ENCODE measurements around the gene ZNF669.
"Not testable (repeated sequence)": the region's sequence is repeated elsewhere in the genome, so short reads cannot be mapped to it uniquely, and the experiment has no call there.

Gene ZNF669

GRCh38 chr1:247121382-247121781 lies 17.2 kb upstream of the ZNF669 start:
- Histone ChIP-seq H3K4me3 (ENCODE audit: low read length) (no peak overlapping the region), H3K27me3 (ENCODE audit: control insufficient read depth, insufficient read depth, low read length) (no peaks in the 10 kb centered on the region), H3K4me1 (ENCODE audit: control insufficient read depth, insufficient read depth, low read length) (no peaks in the 10 kb centered on the region), H3K36me3 (ENCODE audit: control insufficient read depth, insufficient read depth, low read length) (no peaks in the 10 kb centered on the region), H3K27ac (ENCODE audit: low read length) (no peak overlapping the region), H3K9me3 (ENCODE audit: control insufficient read depth, insufficient read depth, low read length) (no peaks in the 10 kb centered on the region)
- DNase-seq (ENCODE audit: low read depth, low spot score), result no peak
- no CpG with 5 or more reads among the region's 6 CpGs for WGBS (ENCODE audit: insufficient coverage, insufficient read length)

- not testable (repeated sequence) for H3K4me1 ChIP-seq (ENCODE audit: control insufficient read depth, insufficient read depth, low read length); H3K27me3 ChIP-seq (ENCODE audit: control insufficient read depth, insufficient read depth, low read length); DNase-seq (ENCODE audit: low read depth, low spot score); H3K9me3 ChIP-seq (ENCODE audit: control insufficient read depth, insufficient read depth, low read length); H3K27ac ChIP-seq (ENCODE audit: low read length); H3K36me3 ChIP-seq (ENCODE audit: control insufficient read depth, insufficient read depth, low read length); H3K4me3 ChIP-seq (ENCODE audit: low read length)
- WGBS (ENCODE audit: insufficient coverage, insufficient read length), result no CpG with 5 or more reads among the region's 4 CpGs
These were observed 16.2 kb upstream of the ZNF669 start for GRCh38 chr1:247120408-247120668.

- H3K27me3 ChIP-seq (ENCODE audit: control insufficient read depth, insufficient read depth, low read length), result no peaks in the 10 kb centered on the region
- DNase-seq (ENCODE audit: low read depth, low spot score), result no peak
- no peaks in the 10 kb centered on the region for H3K9me3 ChIP-seq (ENCODE audit: control insufficient read depth, insufficient read depth, low read length)
- H3K27ac ChIP-seq (ENCODE audit: low read length), result no peak overlapping the region
- WGBS (ENCODE audit: insufficient coverage, insufficient read length), result no CpG with 5 or more reads among the region's 22 CpGs
- no peak overlapping the region for H3K4me3 ChIP-seq (ENCODE audit: low read length)
- H3K4me1 ChIP-seq (ENCODE audit: control insufficient read depth, insufficient read depth, low read length), result no peaks in the 10 kb centered on the region
- no peaks in the 10 kb centered on the region for H3K36me3 ChIP-seq (ENCODE audit: control insufficient read depth, insufficient read depth, low read length)
These were observed 15.6 kb upstream of the ZNF669 start for GRCh38 chr1:247119600-247120407.

GRCh38 chr1:247118946-247119446 lies 14.8 kb upstream of the ZNF669 start:
- Histone ChIP-seq H3K27me3 (ENCODE audit: control insufficient read depth, insufficient read depth, low read length) (no peaks in the 10 kb centered on the region), H3K9me3 (ENCODE audit: control insufficient read depth, insufficient read depth, low read length) (no peaks in the 10 kb centered on the region), H3K36me3 (ENCODE audit: control insufficient read depth, insufficient read depth, low read length) (no peaks in the 10 kb centered on the region), H3K4me1 (ENCODE audit: control insufficient read depth, insufficient read depth, low read length) (no peaks in the 10 kb centered on the region), H3K4me3 (ENCODE audit: low read length) (no peak overlapping the region), H3K27ac (ENCODE audit: low read length) (no peak overlapping the region)
- WGBS (ENCODE audit: insufficient coverage, insufficient read length), result no CpG with 5 or more reads among the region's 11 CpGs
- DNase-seq (ENCODE audit: low read depth, low spot score), result peak; percentile 72

GRCh38 chr1:247115545-247115944 lies 11.4 kb upstream of the ZNF669 start:
- no peak for DNase-seq (ENCODE audit: low read depth, low spot score)
- Histone ChIP-seq H3K36me3 (ENCODE audit: control insufficient read depth, insufficient read depth, low read length) (no peaks in the 10 kb centered on the region), H3K27ac (ENCODE audit: low read length) (no peak overlapping the region), H3K9me3 (ENCODE audit: control insufficient read depth, insufficient read depth, low read length) (no peaks in the 10 kb centered on the region), H3K27me3 (ENCODE audit: control insufficient read depth, insufficient read depth, low read length) (peaks cover 3% of the 10 kb centered on the region), H3K4me3 (ENCODE audit: low read length) (no peak overlapping the region), H3K4me1 (ENCODE audit: control insufficient read depth, insufficient read depth, low read length) (no peaks in the 10 kb centered on the region; the same call in none of the 2 replicates)
- no CpG with 5 or more reads among the region's 12 CpGs for WGBS (ENCODE audit: insufficient coverage, insufficient read length)

GRCh38 chr1:247115141-247115510 lies 11.0 kb upstream of the ZNF669 start:
- no peak overlapping the region for H3K4me3 ChIP-seq (ENCODE audit: low read length)
- DNase-seq (ENCODE audit: low read depth, low spot score), result no peak
- H3K4me1 ChIP-seq (ENCODE audit: control insufficient read depth, insufficient read depth, low read length), result no peaks in the 10 kb centered on the region; the same call in none of the 2 replicates
- H3K27ac ChIP-seq (ENCODE audit: low read length), result no peak overlapping the region
- no CpG with 5 or more reads among the region's 7 CpGs for WGBS (ENCODE audit: insufficient coverage, insufficient read length)
- H3K9me3 ChIP-seq (ENCODE audit: control insufficient read depth, insufficient read depth, low read length), result no peaks in the 10 kb centered on the region
- no peaks in the 10 kb centered on the region for H3K36me3 ChIP-seq (ENCODE audit: control insufficient read depth, insufficient read depth, low read length)
- peaks cover 4% of the 10 kb centered on the region for H3K27me3 ChIP-seq (ENCODE audit: control insufficient read depth, insufficient read depth, low read length)

GRCh38 chr1:247114351-247115140 lies 10.4 kb upstream of the ZNF669 start:
- no peak overlapping the region for H3K4me3 ChIP-seq (ENCODE audit: low read length)
- DNase-seq (ENCODE audit: low read depth, low spot score), result no peak
- H3K9me3 ChIP-seq (ENCODE audit: control insufficient read depth, insufficient read depth, low read length), result no peaks in the 10 kb centered on the region
- no peaks in the 10 kb centered on the region for H3K36me3 ChIP-seq (ENCODE audit: control insufficient read depth, insufficient read depth, low read length)
- peaks cover 4% of the 10 kb centered on the region for H3K27me3 ChIP-seq (ENCODE audit: control insufficient read depth, insufficient read depth, low read length)
- no peak overlapping the region for H3K27ac ChIP-seq (ENCODE audit: low read length)
- no CpG with 5 or more reads among the region's 13 CpGs for WGBS (ENCODE audit: insufficient coverage, insufficient read length)
- no peaks in the 10 kb centered on the region; the same call in none of the 2 replicates for H3K4me1 ChIP-seq (ENCODE audit: control insufficient read depth, insufficient read depth, low read length)

GRCh38 chr1:247113733-247114271 lies 9.6 kb upstream of the ZNF669 start:
- Histone ChIP-seq H3K4me3 (ENCODE audit: low read length) (no peak overlapping the region; the same call in 1 of the 2 replicates), H3K9me3 (ENCODE audit: control insufficient read depth, insufficient read depth, low read length) (no peaks in the 10 kb centered on the region), H3K27ac (ENCODE audit: low read length) (no peak overlapping the region), H3K27me3 (ENCODE audit: control insufficient read depth, insufficient read depth, low read length) (peaks cover 4% of the 10 kb centered on the region), H3K4me1 (ENCODE audit: control insufficient read depth, insufficient read depth, low read length) (no peaks in the 10 kb centered on the region; the same call in none of the 2 replicates), H3K36me3 (ENCODE audit: control insufficient read depth, insufficient read depth, low read length) (no peaks in the 10 kb centered on the region)
- no peak for DNase-seq (ENCODE audit: low read depth, low spot score)
- WGBS (ENCODE audit: insufficient coverage, insufficient read length), result no CpG with 5 or more reads among the region's 5 CpGs

- WGBS (ENCODE audit: insufficient coverage, insufficient read length), result no CpG with 5 or more reads among the region's 5 CpGs
- Histone ChIP-seq H3K36me3 (ENCODE audit: control insufficient read depth, insufficient read depth, low read length) (no peaks in the 10 kb centered on the region), H3K4me3 (ENCODE audit: low read length) (no peak overlapping the region), H3K27me3 (ENCODE audit: control insufficient read depth, insufficient read depth, low read length) (peaks cover 4% of the 10 kb centered on the region), H3K27ac (ENCODE audit: low read length) (no peak overlapping the region), H3K4me1 (ENCODE audit: control insufficient read depth, insufficient read depth, low read length) (no peaks in the 10 kb centered on the region; the same call in none of the 2 replicates), H3K9me3 (ENCODE audit: control insufficient read depth, insufficient read depth, low read length) (no peaks in the 10 kb centered on the region)
- no peak for DNase-seq (ENCODE audit: low read depth, low spot score)
These were observed 8.9 kb upstream of the ZNF669 start for GRCh38 chr1:247113094-247113497.

- no peaks in the 10 kb centered on the region for H3K36me3 ChIP-seq (ENCODE audit: control insufficient read depth, insufficient read depth, low read length)
- peaks cover 4% of the 10 kb centered on the region for H3K27me3 ChIP-seq (ENCODE audit: control insufficient read depth, insufficient read depth, low read length)
- no peak overlapping the region for H3K27ac ChIP-seq (ENCODE audit: low read length)
- no peaks in the 10 kb centered on the region; the same call in none of the 2 replicates for H3K4me1 ChIP-seq (ENCODE audit: control insufficient read depth, insufficient read depth, low read length)
- no CpG with 5 or more reads among the region's 9 CpGs for WGBS (ENCODE audit: insufficient coverage, insufficient read length)
- no peaks in the 10 kb centered on the region for H3K9me3 ChIP-seq (ENCODE audit: control insufficient read depth, insufficient read depth, low read length)
- H3K4me3 ChIP-seq (ENCODE audit: low read length), result peak overlapping the region; percentile 67; the same call in 1 of the 2 replicates
- no peak for DNase-seq (ENCODE audit: low read depth, low spot score)
These were observed 8.3 kb upstream of the ZNF669 start for GRCh38 chr1:247112479-247112781.
